Left hindlimb (tissue), 1 donor: ENCODE results near the gene ANKRD9.
"Not testable (repeated sequence)": the region's sequence is repeated elsewhere in the genome, so short reads cannot be mapped to it uniquely, and the experiment has no call there.

ENCODE experiments used
- DNase-seq: peaks from one replicate; pipeline ENCODE4 v3.0.0-alpha.2; 2018

The ANKRD9 gene

GRCh38 chr14:102537981-102538601, 28.5 kb upstream of the ANKRD9 start:
- DNase-seq = no peak

DNA sequence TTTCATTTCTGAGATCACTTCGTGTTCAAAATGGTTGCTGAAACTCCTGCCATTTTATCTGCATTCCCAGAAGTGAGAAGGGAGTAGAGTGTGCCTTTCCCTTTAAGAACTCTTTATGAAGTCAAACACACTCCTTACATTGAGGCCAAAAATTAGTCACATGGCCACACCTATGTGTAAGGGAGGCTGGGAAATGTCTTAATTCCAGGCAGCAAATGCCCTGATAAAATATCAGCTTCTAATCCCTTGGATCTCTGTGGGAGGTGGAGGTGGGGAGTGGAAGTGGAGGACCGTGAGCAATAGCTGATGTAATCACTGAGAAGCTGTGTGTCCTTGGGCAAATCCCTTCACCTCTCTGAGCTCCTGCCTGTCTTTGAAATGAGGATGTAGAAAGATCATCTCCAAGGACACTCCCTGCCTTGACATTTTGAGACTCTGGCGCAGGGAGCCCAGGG, 22.7 kb upstream of the ANKRD9 start:
- no peak for DNase-seq

DNA sequence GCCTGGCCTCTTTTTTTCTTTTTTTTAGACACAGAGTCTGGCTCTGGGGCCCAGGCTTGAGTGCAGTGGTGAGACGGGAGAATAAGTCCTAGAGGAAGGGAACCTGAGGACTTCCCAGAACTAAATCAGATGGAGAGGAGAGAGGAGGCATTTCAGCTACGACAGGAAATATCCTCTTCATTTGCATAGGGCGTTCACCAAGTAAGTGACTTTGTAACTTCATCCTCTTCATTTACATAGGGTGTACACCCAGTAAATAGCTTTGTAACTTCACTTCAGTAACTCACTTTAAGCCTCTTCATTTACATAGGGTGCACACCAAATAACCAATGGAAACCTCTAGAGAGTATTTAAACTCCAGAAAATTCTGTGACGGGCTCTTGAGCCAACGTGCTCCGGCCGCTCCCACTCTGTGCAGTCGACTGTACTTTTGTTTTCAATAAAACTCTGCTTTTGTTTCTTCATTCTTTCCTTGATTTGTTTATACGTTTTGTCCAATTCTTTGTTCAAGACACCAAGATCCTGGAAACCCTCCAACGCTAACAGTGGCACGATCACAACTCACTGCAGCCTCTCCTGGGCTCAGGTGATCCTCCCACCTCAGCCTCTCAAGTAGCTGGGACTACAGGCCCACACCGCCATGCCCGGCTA, 21.4 kb upstream of the ANKRD9 start:
- no peak for DNase-seq

DNA sequence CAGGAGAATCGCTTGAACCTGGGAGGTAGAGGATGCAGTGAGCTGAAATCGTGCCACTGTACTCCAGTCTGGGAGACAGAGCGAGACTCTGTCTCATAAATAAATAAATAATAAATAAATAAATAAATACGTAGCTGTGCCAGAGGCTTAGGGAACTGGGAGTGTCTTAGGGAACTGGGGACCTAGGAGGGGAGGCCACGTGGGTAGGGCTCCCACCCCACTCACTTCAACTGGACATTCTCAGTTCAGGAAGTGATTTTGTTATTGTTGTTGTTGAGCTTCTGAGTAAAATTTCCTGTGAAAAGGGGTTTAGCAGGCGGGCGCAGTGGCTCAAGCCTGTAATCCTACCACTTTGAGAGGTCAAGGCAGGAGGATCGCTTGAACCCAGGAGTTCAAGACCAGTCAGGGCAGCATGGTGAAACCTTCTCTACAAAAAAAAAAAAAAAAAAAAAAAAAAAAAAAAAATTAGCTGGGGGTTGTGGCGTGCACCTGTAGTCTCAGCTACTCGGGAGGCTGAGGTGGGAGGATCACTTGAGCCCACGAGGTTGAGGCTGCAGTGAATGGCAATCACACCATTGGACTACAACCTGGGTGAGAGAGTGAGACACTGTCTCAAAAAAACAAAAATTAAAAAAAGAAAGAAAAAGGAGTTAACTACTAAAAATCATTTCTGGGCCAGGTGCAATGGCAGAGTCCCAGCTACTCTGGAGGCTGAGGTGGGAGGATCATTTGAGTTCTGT, 19.0 kb upstream of the ANKRD9 start:
- no peak for DNase-seq

DNA sequence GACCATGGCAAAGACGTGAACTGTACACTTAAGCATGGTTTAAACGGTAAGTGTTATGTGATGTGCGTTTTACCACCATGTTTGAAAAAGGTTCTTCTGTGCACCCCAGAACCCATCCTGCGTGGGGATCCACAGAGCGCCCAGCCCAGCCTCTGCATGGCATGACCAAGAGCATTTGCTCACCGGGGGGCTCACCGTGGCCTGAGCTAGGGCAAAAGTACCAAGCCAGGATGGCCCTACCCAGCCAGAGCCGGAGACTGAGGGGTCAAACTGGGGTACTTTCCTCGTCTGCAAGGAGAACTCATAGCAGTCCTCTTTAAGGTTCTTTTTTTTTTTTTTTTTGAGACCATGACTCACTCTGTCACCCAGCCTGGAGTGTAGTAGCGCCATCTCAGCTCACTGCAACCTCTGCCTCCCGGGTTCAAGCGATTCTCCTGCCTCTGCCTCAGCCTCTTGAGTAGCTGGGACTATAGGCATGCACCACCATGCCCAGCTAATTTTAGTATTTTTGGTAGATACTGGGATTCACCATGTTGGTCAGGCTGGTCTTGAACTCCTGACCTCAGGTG, 16.4 kb upstream of the ANKRD9 start:
- DNase-seq = no peak

GRCh38 chr14:102525219-102525928, 15.8 kb upstream of the ANKRD9 start:
- DNase-seq = peak; percentile 72

GRCh38 chr14:102524451-102525218, 15.1 kb upstream of the ANKRD9 start:
- DNase-seq = peak; percentile 100

DNA sequence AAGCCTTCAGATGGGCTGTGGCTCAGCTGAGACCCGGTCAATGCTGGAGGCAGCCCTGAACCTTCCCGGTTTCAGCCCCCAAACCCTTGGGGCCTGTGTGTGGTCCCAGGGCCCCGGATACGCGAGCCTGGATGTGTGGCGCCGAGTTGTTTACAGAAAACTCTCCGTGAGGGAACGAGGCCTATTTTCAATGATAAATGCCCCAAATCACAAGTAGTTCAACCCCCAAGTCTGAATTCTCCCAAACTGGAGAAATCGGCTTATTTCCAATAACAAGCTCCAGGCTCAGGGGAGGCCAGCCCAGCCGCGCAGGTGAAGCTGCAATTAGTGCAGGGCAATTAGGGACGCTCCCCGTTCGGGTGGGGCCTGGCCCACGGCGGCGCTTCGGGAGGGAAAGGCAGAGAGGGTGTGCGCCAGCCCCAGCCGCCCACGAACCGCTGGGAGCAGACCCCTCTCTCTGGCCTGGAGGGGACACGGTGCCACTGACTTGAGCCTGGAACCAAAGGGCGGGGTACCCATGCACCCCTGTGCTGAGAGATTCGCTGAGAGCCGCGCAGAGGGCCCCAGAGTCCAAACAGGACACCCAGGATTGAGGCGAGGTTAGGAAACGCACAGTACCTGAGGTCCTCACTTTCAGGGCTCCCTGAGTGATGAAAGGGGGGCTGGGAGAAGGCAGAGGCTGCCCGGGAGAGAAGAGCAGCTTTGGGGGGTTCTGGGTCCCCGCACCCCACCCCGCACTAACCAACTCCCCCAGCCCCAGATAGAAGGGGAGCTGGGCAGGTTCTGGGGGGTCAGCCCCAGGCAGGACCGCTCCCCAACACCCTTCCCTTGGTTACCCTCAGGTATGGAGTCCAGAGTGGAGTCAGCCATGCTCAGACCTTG, 14.2 kb upstream of the ANKRD9 start:
- DNase-seq = no peak

DNA sequence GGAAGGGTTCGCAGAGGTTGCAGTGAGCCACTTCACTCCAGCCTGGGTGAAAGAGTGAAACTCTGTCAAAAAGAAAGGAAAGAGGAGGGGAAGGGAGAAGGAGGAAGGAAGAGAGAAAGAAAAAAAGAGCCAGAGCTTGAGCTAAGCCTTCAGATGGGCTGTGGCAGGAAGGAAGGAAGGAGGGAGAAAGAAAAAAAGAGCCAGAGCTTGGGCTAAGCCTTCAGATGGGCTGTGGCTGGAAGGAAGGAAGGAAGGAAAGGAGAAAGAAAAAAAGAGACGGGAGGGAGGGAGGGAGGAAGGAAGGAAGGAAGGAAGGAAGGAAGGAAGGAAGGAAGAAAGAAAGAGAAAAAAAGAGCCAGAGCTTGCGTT, 13.6 kb upstream of the ANKRD9 start:
- no peak for DNase-seq

- DNase-seq = not testable (repeated sequence)
Measured at GRCh38 chr14:102519709-102520108, 10.1 kb upstream of the ANKRD9 start.

DNA sequence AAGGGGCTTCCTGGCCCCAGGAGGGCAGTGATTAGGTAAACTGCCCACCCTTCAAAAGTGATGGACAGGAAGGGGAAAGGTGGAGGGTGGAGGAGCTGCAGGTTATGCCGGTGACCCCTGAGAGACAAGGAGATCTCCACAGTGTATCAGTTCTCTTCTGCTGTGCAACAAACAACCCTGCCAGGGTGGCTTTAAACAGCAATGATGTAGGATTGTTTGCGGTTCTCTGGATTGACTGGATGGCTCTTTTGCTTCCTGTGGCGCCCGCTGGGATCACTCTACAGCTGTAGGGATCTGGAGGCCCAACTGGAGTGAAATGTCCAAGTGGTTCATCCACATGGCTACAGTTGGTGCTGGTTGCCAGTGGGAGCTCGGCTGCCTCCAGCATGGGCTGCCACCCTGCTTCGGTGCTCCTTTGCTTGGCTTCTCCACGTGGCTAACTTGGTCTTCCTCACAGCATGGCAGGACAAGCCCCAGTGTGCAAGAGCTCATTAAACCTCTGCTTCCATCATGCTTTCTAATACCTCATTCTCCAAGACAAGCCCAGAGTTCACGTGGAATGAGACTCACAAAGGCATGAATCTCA, 8.6 kb upstream of the ANKRD9 start:
- DNase-seq = no peak

DNA sequence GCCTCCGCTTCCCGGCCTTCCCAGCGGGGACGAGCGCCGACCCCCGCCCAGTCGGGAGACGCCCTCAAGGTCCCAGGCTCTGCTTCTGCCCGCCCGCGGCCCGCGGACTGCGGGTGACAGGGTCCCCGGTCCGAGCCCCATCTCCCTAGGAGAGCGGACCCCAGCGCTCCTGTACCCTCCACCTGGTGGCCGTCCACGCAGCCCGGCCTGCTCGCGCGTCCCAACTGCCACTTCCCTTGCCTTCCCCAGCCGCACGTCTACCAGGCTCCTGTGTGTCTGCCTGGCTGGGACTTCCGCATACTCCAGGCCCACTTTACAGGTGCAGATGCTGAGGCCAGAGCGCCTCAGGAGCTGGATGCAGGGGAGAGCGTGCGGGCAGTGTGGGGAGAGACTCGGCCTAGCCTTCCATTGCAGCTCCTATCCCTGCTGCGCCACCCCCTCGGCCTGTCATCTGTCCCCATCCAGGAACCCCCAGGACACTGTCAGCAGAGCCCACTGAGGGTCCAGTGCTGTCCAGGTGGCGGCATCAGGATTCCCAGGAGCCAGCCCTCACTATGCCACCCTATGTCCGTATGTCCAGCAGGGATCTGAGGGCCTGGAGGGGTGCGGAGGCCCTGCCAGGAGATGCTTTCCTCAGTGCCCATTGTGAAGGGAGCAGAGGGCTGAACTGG, 8.0 kb upstream of the ANKRD9 start:
- no peak for DNase-seq

DNA sequence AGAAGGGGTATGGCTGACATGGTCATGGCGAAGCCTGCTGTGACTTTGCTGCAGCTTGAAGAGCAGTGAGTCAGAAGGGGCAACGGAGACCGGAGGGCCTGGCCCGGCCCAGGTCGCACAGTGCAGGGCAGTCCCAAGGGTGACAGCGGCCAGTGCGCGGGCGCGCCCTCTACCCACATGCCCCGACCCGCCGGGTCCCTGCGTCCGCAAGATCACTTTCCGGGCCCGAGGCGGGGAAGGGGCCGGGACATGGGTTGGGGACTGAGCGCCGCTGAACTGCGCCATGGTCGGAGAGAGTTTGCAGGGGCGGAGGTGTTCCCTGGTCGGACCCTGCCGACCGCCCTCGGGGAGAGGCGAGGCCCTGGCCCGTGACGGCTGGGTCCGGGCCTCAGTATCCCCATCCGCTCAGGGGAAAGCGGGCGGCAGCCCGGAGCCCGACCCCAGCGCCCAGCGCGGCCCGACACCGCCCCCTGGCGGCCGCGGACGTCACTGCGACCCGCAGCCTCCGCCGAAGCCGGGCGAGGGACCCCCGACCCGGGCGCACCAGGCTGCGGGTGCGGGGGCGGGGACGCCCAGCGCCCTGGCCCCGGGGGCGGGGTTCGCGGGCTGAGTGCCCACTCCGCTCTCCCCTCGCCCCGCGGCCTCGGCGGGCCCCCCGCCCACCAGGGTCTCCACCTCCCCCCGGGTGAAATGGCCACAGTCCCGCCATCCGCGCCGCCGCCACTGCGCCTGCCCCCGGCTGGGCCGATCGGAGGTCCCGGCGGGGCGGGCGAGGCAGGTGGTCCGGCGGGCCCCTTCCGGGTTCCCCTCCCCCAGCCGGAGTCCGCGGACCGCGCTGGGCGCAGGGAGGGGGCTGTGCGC, 7.2 kb upstream of the ANKRD9 start:
- DNase-seq = peak; percentile 71

- DNase-seq = no peak
Measured at GRCh38 chr14:102514987-102515733, 5.6 kb upstream of the ANKRD9 start.

GRCh38 chr14:102513899-102514772, 4.6 kb upstream of the ANKRD9 start:
- no peak for DNase-seq

GRCh38 chr14:102512793-102513300, 3.3 kb upstream of the ANKRD9 start:
- no peak for DNase-seq

- DNase-seq = no peak
Measured at GRCh38 chr14:102511538-102511937, 2.0 kb upstream of the ANKRD9 start.
